Stomach (tissue), 9 donors: ENCODE measurements around the gene CRABP1. TPM values are rescaled to one million over a fixed set of nuclear protein-coding genes. Genes with fewer than 3 reads are reported as not detected.
A peak's percentile ranks its signal among the peaks of the same experiment; 100 is the strongest.

Source experiments
- DNase-seq, 2 donors: peaks; one replicate each; pipeline versions ENCODE4 v3.0.0 to v3.0.0-alpha.2; 2013 to 2019
- H3K27ac ChIP-seq, 5 donors: fragments of 200-600 bp in 4 of 5; sonication (generic) in 4 of 5; one replicate each; pipeline ENCODE4 v1.5.1; 2013 to 2019; ENCODE audit warnings: mild to moderate bottlenecking in 1 of 5, moderate library complexity in 1 of 5
- H3K27me3 ChIP-seq, 3 donors: fragments of 200-600 bp; sonication (generic); one replicate each; pipeline ENCODE4 v1.5.1; 2017 to 2019; ENCODE audit warnings: mixed run types in 1 of 3
- H3K36me3 ChIP-seq, 4 donors: fragments of 200-600 bp; sonication (generic); 1 replicate in 3 of 4; 2 replicates in 1 of 4; pipeline ENCODE4 v1.5.1; 2016 to 2019
- H3K4me1 ChIP-seq, 4 donors: fragments of 200-600 bp; sonication (generic); one replicate each; pipeline ENCODE4 v1.5.1; 2016 to 2019
- H3K4me3 ChIP-seq, 4 donors: fragments of 200-600 bp; sonication (generic) in 3 of 4; one replicate each; pipeline ENCODE4 v1.5.1; 2016 to 2019; ENCODE audit warnings: mild to moderate bottlenecking in 1 of 4
- H3K9me3 ChIP-seq, 4 donors: fragments of 200-600 bp; sonication (generic); one replicate each; pipeline ENCODE4 v1.5.1; 2016 to 2019
- CTCF ChIP-seq, 7 experiments: fragments of 450-650 bp in 4 of 7; fragments of 200-600 bp in 3 of 7; sonication (generic) in 3 of 7; IDR thresholded peaks; one replicate each; pipeline ENCODE4 v1.5.1; 2016 to 2019; ENCODE audit warnings: antibody characterized with exemption in 7 of 7, control low read depth in 2 of 7, mild to moderate bottlenecking in 1 of 7
- EP300 ChIP-seq: sonication (generic); formaldehyde crosslinking; IDR thresholded peaks from one replicate; pipeline ENCODE4 v1.6.1; 2017; ENCODE audit warnings: antibody characterized with exemption
- POLR2A ChIP-seq, 4 donors: fragments of 450-650 bp; IDR thresholded peaks; one replicate each; pipeline ENCODE4 v1.6.1; 2016; ENCODE audit warnings: antibody characterized with exemption in 4 of 4, control low read depth in 2 of 4, mild to moderate bottlenecking in 1 of 4, moderate library complexity in 1 of 4
- POLR2AphosphoS5 ChIP-seq, 3 donors: sonication (generic); formaldehyde crosslinking; IDR thresholded peaks; one replicate each; pipeline ENCODE4 v1.6.1; 2016; ENCODE audit warnings: antibody characterized with exemption in 3 of 3
- WGBS, 5 donors: extraction: QIAGEN DNeasy Blood & Tissue Kit in 3 of 5; methylation state at CpG; one replicate each; pipeline versions ENCODE4 v1.1.5 to v1.1.7; 2013 to 2018; 5-methylcytosine and 5-hydroxymethylcytosine counted together
- intact Hi-C: fragments of 100-400 bp; cut with DNase I; formaldehyde crosslinking; loops from one replicate; pipeline ENCODE4 v1.15.1; 2023; ENCODE audit warnings: low total_unique reads
- polyA plus RNA-seq, 3 donors: library from polyadenylated mRNA; stranded (reverse); fragments of 200-250 nt; gene quantifications; one replicate each; pipeline ENCODE4 v1.2.3, GENCODE V29; 2013
- total RNA-seq, 5 donors: library from RNA; depleted of rRNA; stranded (reverse); fragments of >200 nt; gene quantifications; one replicate each; pipeline versions ENCODE4 v1.1.0 to v1.2.3, GENCODE V29; 2014 to 2016
- donor health status: healthy with polysubstance abuse.
- donor health status: Bipolar disorder and iron deficiency.
- donor health status: healthy.

The CRABP1 gene
- total and polyA plus RNA-seq, 8 donors = 0.62 to 4.9 (median 2.8) TPM; not detected in 5

GRCh38 chr15:78315686-78316282 is 24.4 kb upstream of the CRABP1 start:
- Histone ChIP-seq H3K27me3 (peaks cover 0 to 25% (median 0%) of the 10 kb centered on the region in 3 donors), H3K27ac (peak overlapping the region in 1 of 5 donors; percentile 55), H3K9me3 (no peaks in the 10 kb centered on the region), H3K4me1 (peaks cover 5 to 10% (median 8%) of the 10 kb centered on the region in 4 donors), H3K36me3 (no peaks in the 10 kb centered on the region), H3K4me3 (no peak overlapping the region)
- 64 to 76% (median 70%) methylated on average over 7 of the region's 7 CpGs for WGBS, 5 donors
- DNase-seq = peak in 1 of 2 donors; percentile 48
- no peak for TF ChIP-seq POLR2AphosphoS5 (IDR thresholded peaks at IDR 0.05)
- TF ChIP-seq POLR2A (IDR thresholded peaks at IDR 0.05) = no peak
- no peak for TF ChIP-seq CTCF (IDR thresholded peaks at IDR 0.05)
- intact Hi-C loops = no loop called here

GRCh38 chr15:78316283-78317083 is 23.7 kb upstream of the CRABP1 start:
- intact Hi-C loops = no loop called here
- H3K27me3 ChIP-seq = peaks cover 0 to 25% (median 0%) of the 10 kb centered on the region in 3 donors
- H3K9me3 ChIP-seq = no peaks in the 10 kb centered on the region
- H3K27ac ChIP-seq = peak overlapping the region; percentile 26 to 58 (median 39)
- 36 to 54% (median 38%) methylated on average over 17 of the region's 17 CpGs for WGBS, 5 donors
- H3K36me3 ChIP-seq = no peaks in the 10 kb centered on the region
- TF ChIP-seq POLR2AphosphoS5 (IDR thresholded peaks at IDR 0.05) = peak in 1 of 3 donors; percentile 7
- no peak for TF ChIP-seq EP300
- peak; percentile 61 to 82 for DNase-seq
- no peak overlapping the region for H3K4me3 ChIP-seq
- H3K4me1 ChIP-seq = peaks cover 5 to 10% (median 8%) of the 10 kb centered on the region in 4 donors

- H3K36me3 ChIP-seq = no peaks in the 10 kb centered on the region
- peak overlapping the region in 4 of 5 donors; percentile 26 to 58 (median 54) for H3K27ac ChIP-seq
- DNase-seq = peak; percentile 33 to 46
- TF ChIP-seq EP300 = no peak
- TF ChIP-seq POLR2AphosphoS5 (IDR thresholded peaks at IDR 0.05) = no peak
- TF ChIP-seq CTCF (IDR thresholded peaks at IDR 0.05) = no peak
- no peak for TF ChIP-seq POLR2A (IDR thresholded peaks at IDR 0.05)
- H3K4me1 ChIP-seq = peaks cover 5 to 10% (median 8%) of the 10 kb centered on the region in 4 donors
- intact Hi-C loops = no loop called here
- no peaks in the 10 kb centered on the region for H3K9me3 ChIP-seq
- H3K27me3 ChIP-seq = peaks cover 0 to 25% (median 0%) of the 10 kb centered on the region in 3 donors
- WGBS, 5 donors = 48 to 68% (median 62%) methylated on average over 8 of the region's 8 CpGs
- H3K4me3 ChIP-seq = no peak overlapping the region
These were observed 22.9 kb upstream of the CRABP1 start for GRCh38 chr15:78317145-78317836.

- H3K4me3 ChIP-seq = no peak overlapping the region
- no peak for DNase-seq
- peaks cover 0 to 9% (median 0%) of the 10 kb centered on the region in 3 donors for H3K27me3 ChIP-seq
- H3K4me1 ChIP-seq = peaks cover 5 to 10% (median 8%) of the 10 kb centered on the region in 4 donors
- no peak overlapping the region for H3K27ac ChIP-seq
- 78 to 86% (median 83%) methylated on average over 10 of the region's 10 CpGs for WGBS, 5 donors
- no peaks in the 10 kb centered on the region for H3K9me3 ChIP-seq
- no peaks in the 10 kb centered on the region for H3K36me3 ChIP-seq
- TF ChIP-seq EP300 (no peak), CTCF (IDR thresholded peaks at IDR 0.05) (no peak), POLR2AphosphoS5 (IDR thresholded peaks at IDR 0.05) (no peak), POLR2A (IDR thresholded peaks at IDR 0.05) (no peak)
- intact Hi-C loops = no loop called here
These were observed 20.6 kb upstream of the CRABP1 start for GRCh38 chr15:78319588-78319987.
